GM18526 (cell line): ENCODE measurements around the gene NPC1.

Source experiments
- POLR2A ChIP-seq: IDR thresholded peaks from 3 replicates; pipeline ENCODE4 v1.6.1; 2011; ENCODE audit not compliant: insufficient read length; ENCODE audit errors: extremely low read depth

The NPC1 gene

GRCh38 chr18:23572012-23572411, 14.3 kb downstream of the NPC1 start:
- TF ChIP-seq POLR2A = no peak

DNA sequence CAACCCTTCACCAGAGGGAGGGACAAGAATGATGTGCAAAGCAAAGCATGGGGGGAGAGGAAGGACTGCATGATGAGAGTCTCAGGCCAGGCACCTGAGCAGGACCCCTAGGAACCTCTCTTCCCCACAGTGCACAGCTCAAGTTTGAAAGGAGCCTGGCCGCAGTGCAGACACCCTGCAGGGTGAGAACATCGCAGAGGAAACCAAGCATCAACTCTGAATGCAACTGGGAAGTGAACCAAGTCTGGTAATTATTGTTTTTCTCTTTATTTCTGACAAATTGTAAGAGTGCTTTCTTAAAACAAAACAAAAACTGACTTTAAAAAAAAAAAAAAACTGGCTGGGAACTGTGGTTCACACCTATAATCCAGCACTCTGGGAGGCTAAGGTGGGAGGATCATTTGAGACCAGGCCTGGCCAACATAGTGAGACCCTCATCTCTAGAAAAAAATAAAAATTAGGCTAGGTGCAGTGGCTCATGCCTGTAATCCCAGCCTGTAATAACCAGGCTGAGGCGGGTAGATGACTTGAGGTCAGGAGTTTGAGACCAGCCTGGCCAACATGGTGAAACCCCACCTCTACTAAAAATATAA, 15.3 kb downstream of the NPC1 start:
- no peak for TF ChIP-seq POLR2A

- TF ChIP-seq POLR2A = no peak
Observed at GRCh38 chr18:23569299-23570063, 16.8 kb downstream of the NPC1 start.

DNA sequence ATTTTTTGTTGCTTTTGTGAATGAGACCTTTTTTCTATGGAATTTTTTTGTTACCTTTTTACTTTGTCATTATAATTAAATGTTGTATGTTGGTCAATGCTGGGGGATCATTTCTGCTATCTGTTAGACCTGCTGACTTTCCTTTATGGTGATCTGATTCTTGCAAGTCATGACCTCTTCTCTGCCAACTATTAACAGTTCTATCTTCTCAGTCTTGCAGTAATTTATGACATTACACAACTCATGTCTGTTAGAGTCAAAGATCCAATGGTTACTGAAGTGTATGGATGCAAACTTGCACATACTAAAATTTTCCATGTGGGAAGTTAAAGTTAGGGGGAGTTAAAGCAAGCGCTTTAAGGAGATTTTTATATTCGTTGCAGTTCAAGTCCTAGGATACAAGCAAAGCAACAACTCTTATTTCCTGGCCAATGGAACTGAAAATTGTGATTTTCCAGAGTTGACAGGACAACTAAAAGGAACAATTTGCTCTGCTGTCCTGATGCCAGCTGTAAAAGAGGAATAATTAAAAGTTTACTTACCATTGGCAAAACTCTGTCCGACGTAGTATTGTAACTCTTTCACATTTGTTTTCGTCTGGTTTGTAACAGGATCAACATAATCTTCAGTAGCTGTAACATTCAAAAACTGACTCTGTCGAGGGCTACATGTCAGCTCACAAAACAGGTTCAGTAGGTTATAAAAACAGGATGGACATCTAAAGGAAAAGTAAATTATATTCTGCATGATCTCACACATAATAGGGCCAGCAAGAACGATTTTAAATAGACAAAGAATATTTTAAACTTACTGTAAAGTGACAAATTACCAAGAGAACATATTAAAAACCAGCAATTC, 17.8 kb downstream of the NPC1 start:
- TF ChIP-seq POLR2A = no peak

GRCh38 chr18:23567671-23568070, 18.6 kb downstream of the NPC1 start:
- no peak for TF ChIP-seq POLR2A

DNA sequence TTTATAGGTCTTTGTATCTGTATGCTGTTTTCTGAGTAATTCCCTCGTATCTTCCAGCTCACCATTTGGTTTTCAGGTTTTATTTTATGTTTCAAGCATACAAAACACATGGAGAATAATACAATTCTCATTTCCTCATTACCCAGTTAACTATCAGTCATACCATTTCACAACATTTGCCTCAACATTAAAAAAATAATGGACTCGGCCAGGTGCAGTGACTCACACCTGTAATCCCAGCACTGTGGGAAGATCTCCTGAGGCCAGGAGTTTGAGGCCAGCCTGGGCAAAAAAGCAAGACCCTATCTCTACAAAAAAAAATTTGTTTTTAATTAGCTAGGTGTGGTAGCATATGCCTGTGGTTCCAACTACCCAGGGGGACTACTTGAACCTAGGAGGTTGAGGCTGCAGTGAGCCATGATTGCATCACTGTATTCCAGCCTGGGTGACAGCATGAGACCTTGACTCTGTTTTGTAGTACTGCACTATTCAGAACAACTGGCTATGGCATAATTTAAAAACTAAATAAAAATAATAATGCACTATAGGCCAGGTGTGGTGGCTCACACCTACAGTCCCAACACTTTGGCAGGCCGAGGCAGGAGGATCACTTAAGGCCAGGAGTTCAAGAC, 20.3 kb downstream of the NPC1 start:
- no peak for TF ChIP-seq POLR2A

DNA sequence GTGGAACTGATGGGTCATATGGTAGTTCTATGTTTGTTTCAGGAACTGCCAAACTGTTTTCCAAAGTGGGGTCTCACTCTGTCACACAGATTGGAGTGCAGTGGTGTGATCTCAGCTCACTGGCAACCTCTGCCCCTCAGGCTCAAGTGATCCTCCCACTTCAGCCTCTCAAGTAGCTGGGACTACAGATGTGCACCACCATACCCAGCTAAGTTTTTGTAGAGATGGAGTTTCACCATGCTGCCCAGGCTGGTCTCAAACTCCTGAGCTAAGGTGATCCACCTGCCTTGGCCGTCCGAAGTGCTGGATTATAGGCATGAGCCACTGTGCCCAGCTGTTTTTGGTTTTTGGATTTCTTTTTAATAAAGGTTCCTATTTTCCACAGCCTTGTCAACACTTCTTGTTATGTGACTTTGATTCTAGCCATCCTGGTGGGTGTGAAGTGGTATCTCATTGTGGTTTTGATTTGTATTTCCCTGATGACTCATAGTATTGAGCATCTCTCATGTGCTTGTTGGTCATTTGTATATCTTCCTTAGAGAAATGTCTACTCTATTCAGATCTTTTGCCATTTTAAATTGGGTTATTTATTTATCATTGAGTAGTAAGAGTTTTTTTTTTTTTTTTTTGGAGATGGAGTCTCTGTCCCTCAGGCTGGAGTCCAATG, 22.8 kb downstream of the NPC1 start:
- no peak for TF ChIP-seq POLR2A

DNA sequence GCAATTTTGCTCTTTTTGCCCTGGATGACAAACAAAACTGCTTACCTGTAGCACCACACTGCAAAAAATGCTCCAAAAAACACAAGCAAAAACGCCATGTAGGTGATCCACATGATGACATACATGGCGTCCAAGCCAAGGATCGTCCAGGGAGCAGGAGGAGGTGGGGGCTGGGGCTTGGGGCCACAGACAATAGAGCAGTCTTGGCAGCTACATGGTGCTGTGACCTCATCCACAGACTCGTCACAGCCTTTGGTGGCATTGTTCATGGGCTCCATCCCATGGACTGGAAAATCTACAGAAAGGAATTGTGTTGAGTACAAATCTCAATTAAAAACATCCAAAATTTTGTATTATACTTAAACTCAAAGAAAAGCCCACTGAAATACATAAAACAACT, 26.1 kb downstream of the NPC1 start:
- TF ChIP-seq POLR2A = no peak

GRCh38 chr18:23556145-23556780, 30.0 kb downstream of the NPC1 start:
- TF ChIP-seq POLR2A = no peak

DNA sequence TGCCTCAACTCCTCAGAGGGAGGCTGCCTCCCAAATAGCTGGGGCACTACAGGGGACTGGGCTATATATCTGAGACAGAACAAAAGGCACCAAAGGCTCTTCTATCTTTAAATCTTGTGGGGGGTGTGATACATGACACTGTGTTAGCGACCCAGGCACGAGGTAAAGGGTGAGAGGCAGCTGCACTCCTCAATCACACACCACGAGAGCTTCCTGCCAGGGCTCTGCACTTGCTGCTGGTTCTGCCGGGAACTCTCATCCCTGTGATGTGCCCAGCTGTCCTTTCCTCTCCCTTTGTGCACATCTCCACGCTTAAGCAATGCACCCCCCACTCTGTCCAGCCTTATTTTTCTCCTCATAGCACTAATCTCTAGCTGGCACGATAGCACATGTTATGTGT, 32.4 kb downstream of the NPC1 start:
- no peak for TF ChIP-seq POLR2A

DNA sequence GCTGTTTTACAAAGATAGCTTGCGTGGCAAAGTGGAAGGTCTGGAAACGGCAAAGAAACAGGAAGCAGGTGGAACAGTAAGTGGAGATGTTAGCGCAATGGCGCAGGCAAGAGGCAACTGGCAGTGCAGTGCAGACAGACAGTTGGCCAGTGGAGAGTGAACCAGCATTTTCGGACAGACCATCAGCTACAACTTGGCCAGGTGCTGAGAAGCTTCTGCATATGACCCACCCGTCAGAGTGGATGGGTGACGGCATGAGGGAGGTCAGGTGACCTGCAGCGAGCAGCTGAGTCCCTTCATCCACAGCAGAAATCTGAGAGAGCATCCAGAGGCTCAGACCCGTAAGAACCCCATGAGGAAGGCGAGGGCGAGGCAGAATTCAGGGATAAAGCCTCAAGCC, 33.8 kb downstream of the NPC1 start:
- no peak for TF ChIP-seq POLR2A

GRCh38 chr18:23551978-23552377, 34.3 kb downstream of the NPC1 start:
- no peak for TF ChIP-seq POLR2A

- TF ChIP-seq POLR2A = no peak
Observed at GRCh38 chr18:23550898-23551297, 35.4 kb downstream of the NPC1 start.

GRCh38 chr18:23548719-23549118, 37.6 kb downstream of the NPC1 start:
- TF ChIP-seq POLR2A = no peak
